EL (cell line): ENCODE results near the gene UBB.
"Not testable (repeated sequence)": the region's sequence is repeated elsewhere in the genome, so short reads cannot be mapped to it uniquely, and the experiment has no call there.

ENCODE experiments used
- DNase-seq: peaks from one replicate; pipeline ENCODE4 v3.0.0-alpha.2; 2016

UBB gene

DNA sequence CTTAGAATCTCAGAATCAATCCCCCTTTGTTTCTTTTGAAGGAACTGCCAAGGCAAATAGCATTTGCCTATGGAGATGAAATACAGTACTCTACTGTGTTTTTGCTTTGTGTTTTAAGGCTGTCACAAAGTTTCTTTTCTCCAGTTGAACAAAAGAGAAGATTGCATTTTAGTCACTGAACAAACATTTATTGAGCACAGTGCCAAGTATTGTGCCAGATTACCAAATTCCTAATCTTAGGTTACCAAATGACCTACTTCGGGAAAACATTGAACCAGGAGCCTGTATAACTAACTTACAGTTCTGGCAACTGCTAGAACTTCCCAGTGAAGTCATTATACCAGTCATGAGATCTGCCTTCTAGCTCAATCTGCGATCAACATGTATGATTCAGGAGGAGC lies 3.0 kb upstream of the UBB start:
- no peak for DNase-seq

DNA sequence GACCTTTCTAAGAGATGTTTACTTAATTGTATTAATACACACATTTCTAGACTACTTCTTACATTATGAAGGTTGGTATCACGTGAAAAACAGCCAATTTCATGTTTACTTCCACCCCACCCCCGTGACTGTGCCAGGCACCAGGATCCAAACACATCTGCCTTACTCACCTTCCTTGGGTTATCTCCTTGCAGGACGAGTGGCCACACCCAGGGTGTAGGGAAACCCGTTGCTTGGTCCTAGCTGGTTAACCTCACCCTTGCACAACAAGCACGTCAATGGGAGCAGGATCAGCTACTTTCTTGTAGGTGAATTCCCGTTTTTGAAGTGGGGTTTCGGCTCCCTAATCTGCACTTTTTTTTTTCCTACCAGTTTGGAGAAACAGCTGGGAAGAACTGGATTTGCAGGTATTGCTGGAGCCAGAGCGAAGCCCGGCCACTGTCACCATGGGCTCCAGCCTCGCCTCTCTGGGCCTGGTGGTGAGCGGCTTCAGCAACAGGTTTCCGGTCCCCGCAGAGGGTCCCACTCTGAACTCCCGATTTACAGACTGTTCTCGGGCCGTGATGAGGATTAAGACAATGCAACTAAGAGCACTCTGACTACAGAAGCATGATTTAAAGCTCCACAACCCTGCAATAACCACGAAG lies 2.1 kb upstream of the UBB start:
- no peak for DNase-seq

DNA sequence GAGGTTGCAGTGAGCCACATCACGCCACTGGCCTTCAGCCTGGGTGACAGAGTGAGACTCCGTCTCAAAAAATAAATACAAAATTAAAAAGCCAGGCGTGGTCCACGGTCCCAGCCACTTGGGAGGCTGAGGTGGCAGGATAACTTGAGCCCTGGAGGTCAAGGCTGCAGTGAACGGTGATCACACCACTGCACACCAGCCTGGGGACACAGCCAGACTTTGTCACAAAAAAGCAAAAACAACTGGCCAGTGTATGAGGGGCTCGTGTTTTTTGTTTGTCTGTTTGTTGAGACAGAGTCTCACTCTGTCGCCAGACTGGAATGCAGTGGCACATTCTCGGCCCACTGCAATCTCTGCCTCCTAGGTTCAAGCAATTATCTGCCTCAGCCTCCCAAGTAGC lies 1.2 kb upstream of the UBB start:
- no peak for DNase-seq

DNA sequence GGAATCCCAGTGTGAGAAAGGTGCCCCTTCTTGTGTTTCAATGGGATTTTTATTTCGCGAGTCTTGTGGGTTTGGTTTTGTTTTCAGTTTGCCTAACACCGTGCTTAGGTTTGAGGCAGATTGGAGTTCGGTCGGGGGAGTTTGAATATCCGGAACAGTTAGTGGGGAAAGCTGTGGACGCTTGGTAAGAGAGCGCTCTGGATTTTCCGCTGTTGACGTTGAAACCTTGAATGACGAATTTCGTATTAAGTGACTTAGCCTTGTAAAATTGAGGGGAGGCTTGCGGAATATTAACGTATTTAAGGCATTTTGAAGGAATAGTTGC lies 567 bp downstream of the UBB start:
- peak; percentile 21 for DNase-seq

DNA sequence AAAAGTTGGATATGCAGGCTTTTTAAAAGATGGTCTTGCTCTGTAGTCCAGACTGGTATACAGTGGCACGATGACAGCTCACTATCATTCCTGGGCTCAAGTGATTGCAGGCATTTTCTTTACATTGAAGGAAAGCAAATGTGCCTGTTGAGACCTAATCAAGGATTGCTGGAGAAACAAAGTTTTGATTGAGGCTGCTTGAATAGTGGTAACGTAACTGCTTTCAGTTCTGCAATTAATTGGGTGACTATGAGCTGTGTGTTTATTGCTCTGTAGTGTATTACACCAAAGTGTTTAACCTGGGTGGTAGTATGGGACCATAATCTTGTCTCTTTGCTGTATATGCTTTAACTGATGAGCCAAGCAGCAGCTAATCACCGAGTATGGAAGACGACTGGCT lies 2.3 kb downstream of the UBB start:
- DNase-seq = no peak

DNA sequence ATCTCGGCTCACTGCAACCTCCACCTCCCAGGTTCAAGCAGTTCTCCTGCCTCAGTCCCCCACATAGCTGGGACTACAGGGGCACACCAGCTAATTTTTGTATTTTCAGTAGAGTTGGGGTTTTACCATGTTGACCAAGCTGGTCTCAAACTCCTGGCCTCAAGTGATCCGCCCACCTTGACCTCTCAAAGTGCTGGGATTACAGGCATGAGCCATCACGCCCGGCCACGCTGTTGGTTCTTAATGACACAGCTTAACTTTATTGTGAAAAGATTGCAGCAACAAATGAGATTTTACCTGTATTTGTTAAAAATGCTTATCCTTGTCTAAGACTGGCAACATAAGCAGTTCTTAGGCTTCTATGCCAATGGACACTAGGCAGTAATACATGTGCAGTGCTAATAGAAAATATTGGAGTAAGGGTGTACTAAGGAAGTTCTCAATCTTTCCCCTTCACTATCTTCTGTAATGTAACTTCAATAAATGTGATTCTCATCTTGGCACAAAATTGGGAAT lies 2.9 kb downstream of the UBB start:
- no peak for DNase-seq

DNA sequence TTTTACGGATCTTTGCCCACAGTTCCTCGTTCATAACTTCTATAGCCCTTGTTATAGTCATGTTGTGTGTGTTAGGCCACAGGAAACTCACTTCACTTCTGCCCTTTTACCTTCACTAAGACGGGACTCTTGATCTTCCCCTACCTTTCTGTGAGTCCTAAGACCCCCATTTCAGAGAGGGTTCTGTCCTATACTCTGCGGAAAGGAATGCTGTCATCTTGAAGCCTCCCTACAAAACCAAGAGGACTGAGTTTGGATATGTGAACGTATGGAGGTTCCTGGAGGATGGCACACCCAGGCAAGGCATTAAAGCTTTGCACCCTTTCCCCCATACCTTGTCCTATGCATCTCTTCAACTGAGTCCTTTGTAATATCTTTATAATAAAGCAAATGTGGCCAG lies 3.7 kb downstream of the UBB start:
- DNase-seq = no peak

DNA sequence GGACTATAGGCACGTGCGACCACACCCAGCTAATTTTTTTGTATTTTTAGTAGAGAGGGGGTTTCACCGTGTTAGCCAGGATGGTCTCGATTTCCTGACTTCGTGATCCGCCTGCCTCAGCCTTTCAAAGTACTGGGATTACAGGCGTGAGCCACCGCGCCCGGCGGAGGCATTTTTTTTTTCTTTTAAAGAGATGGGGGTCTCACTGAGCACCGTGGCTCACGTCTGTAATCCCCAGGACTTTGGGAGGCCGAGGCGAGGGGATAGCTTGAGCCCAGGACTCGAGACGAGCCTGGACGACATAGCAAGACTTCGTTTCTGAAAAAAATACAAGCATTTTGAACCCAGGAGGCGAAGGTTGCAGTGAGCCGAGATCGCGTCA lies 5.2 kb downstream of the UBB start:
- DNase-seq = not testable (repeated sequence)

DNA sequence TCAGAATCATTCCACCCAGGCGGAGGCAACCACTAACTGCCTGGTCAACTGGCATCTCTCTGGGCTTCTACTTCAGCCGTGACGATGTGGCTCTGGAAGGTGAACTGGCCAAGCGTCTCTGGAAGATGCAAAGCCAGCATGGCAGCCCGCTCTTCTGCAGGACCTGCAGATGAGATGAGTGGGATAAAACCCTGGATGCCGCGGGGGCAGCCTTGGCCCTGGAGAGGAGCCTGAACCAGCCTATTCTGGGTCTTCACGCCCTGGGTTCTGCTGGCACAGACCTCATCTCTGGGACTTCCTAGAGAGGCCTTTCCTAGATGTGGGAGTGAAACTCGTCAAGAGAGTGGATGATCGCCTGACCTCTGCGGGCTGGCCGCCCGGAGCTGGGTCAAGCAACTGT lies 10.6 kb downstream of the UBB start:
- DNase-seq = no peak

DNA sequence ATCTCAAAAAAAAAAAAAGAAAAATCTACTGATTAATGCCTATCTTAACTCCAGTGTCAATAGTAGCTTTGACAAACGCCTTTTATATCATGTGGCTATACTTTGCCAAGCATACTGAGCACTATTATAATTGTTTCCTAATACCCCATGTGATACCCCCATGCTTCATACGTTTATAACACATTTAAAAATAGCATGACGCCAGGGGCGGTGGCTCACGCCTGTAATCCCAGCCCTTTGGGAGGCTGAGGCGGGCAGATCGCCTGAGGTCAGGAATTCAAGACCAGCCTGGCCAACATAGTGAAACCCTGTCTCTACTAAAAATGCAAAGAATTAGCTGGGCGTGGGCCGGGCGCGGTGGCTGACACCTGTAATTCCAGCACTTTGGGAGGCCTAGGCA lies 11.6 kb downstream of the UBB start:
- not testable (repeated sequence) for DNase-seq

DNA sequence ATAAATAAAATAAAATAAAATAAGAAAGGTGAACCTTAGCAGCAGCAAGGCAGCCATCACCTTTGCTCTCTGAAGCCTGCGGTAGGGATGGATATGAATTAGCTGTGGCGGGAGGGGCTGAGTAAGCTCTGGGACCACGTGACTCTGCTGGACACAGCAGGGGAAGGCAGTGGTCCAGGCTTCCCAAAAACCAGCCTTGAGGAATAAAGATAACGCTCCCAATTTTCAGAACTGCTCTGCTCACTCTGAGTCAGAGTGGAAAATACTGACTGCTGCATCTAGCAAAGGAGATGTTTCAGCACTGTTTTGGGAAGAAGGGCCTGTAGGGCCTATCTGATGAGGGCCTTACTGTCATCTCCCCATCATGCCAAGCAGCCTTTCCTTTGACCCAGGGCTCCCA lies 15.0 kb downstream of the UBB start:
- DNase-seq = not testable (repeated sequence)

DNA sequence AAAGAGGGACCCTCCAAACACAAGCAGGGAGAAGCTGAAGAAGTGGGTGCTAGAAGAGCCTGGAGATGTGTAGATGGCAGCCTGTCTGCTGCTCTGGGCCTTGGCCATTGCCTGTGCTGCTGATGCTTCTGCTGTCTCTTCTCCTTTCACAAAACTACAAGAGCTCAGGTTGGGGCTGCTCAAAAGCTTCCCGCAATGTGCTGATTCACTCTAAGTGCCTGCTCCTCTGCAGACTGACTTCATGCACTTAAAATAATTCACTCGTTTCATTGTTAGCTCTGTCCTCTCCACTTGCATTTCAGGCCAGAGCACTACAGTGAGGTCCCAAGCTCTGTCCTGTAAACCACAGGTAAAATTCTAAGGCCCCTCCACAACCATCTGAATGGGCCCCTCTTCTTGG lies 15.8 kb downstream of the UBB start:
- DNase-seq = not testable (repeated sequence)

DNA sequence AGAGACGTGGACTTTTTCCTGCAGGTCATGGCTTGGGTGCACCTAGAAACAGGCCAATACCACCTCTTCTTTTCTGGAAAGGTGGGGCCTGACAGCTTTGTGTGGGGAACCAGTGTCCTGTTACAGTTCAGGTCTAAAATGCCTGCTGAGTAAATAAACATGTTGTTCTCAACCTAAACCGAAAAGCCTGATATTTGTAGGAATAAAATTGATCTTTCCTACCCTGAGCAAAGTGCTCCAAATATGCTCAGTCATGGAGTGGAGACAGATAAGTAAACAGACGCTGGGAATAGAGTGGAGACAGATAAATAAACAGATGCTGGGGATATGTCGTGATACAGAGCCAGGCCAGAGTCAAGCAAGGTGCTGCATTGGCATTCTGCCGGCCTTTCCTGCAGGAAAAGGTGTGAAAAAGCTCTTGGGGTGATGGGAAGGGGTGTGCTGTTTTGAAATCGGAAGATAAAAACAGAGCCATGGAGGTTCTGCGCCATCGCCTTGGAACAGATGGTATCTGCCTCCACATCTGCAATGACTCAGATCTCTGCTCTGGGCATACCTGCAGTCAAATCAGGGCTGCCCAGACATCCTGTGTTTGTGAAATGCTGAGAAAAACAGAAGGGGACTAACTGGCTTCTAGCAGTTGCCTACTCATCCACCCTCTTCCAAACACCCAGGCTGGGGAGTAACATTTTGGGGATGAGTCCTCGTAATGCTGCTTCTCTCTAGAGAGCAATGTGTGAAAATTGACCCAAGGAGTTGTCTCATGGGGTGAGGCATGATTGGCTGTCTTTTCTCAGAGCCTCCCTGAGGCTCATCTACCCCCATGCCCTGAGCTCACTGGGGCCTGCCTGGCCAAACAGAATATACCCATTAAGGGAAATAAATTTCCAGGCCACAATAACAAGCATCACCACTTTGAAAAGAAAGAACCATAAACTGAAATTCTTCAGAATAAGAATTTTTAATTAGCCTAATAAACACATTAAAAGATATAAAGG lies 17.7 kb downstream of the UBB start:
- no peak for DNase-seq

DNA sequence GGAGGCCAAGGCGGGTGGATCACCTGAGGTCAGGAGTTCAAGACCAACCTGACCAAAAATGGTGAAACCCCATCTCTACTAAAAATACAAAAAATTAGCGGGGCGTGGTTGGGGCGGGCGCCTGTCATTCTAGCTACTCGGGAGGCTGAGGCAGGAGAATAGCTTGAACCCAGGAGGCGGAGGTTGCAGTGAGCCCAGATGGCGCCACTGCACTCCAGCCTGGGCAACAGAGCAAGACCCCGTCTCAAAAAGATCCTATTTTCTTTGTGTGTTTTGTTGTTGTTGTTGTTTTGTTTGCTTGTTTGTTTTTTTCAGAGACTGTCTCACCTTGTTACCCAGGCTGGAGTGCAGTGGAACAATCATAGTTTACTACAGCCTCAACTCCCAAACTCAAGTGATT lies 23.0 kb downstream of the UBB start:
- not testable (repeated sequence) for DNase-seq

DNA sequence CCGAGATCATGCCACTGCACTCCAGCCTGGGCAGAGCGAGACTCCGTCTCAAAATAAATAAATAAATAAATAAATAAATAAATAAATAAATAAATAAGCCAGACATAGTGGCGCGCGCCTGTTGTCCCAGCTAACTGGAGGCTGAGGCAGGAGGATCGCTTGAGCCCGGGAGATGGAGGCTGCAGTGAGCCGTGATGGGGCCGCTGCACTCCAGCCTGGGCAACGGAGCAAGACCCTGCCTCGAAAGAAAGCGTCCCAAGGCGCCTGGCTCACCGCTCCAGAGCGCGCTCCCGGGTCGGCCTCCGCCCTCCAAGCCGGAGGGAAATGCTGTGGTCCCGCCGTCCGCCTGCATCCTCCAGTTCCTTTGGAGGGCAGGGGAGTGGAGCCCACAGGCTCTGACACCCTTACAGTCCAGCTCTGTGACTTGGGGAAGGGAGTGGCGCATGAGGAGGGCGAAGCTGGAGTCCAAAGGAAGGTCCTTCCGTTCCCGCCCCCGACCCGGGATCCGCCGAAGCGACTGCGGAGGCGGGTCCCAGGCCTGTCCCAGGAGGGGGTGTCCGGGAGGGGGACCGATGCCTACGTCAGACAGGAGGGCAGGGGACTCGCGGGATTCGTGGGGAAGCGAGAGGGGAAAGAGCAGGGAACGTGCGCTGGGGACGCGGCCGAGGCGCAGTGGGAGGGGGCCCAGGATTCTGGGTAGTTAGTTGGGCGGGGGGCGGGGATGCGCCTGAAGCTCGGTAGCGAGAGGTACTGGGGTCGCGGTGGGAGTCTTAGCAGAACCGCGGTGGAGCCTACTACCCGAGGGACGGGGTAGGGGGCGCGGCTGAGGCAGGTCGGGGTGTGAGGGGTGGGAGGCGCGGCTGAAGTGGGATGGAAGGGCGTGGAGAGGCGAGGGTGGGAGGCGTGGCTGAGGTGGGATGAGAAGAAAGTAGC lies 26.1 kb downstream of the UBB start:
- DNase-seq = peak; percentile 45

DNA sequence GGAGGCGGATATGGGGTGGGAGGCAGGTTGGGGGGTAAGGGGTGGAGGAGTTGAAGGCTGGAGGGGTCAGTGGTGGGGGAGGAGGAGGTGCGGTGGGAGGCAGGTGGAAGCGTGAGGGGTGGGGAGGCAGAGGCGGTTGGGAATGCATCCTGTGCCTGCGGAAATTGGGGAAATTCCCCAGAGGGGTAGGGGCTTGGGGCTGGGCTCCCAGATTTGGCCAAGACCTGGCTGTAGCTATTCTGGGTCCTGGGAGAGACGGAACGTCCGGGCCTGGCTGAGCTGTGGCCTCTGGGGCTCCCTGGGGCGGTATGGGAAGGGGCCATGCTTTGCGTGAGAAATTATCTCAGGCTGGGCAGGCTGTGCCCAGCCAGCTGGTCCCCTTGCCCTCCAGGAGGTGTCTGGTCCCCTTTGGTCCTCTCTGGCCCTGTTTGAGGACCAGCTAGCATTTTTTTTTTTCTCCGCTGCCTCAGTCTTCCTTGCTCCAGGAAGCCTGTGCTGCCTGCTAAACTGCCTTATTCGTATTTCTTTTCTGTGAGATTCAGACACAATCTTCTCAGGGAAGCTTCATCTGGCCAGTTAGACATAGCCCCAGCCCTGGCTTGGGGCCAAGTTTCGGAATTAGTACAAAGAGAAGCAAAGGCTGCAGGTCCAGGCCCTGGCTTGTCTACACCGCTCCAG lies 27.2 kb downstream of the UBB start:
- DNase-seq = peak; percentile 55

DNA sequence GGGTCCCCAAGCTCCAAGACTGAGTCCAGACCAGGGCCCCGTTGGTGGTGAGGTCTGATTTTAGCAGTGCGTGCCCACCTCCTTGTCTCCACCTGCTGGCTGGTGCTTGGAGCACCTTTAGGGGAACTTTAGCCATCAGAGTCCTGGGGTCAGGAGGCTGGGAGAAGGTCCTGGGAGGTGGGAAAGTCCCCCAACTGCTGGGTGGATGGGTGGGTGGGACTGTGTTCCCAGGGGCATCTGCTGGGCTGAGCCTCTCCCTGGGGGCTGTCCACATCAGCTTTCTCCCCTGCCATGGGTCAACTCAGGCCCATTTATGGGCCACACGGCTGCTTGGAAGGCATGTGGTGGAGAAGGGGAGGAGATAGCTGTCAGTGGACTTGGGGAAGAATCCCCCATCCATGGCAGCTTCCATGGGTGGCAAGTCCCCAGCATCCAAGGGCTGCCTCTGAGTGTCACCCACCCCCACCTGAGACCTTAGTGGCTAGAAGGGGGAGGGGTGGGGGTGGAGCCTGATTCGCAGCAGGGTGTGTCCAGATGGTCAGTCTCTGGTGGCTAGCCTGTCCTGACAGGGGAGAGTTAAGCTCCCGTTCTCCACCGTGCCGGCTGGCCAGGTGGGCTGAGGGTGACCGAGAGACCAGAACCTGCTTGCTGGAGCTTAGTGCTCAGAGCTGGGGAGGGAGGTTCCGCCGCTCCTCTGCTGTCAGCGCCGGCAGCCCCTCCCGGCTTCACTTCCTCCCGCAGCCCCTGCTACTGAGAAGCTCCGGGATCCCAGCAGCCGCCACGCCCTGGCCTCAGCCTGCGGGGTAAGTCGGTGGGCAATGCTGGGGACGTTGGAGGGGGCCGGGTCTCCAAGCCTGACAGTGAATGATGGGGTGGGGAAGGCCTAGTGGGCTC lies 34.4 kb downstream of the UBB start, which contains the start of gene TRPV2:
TSS of gene TRPV2 (plus strand) at position 541 of the 894 bp plus-strand sequence. CDS start 2,098 bp downstream, outside the sequence.
- no peak for DNase-seq

DNA sequence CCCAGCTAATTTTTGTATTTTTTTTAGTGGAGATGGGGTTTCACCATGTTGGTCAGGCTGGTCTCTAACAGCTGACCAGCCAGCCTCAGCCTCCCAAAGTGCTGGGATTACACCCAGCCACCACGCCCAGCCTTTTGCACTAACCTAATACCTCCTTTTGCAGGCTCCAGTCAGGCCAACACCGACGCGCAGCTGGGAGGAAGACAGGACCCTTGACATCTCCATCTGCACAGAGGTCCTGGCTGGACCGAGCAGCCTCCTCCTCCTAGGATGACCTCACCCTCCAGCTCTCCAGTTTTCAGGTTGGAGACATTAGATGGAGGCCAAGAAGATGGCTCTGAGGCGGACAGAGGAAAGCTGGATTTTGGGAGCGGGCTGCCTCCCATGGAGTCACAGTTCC lies 36.5 kb downstream of the UBB start:
- DNase-seq = no peak

DNA sequence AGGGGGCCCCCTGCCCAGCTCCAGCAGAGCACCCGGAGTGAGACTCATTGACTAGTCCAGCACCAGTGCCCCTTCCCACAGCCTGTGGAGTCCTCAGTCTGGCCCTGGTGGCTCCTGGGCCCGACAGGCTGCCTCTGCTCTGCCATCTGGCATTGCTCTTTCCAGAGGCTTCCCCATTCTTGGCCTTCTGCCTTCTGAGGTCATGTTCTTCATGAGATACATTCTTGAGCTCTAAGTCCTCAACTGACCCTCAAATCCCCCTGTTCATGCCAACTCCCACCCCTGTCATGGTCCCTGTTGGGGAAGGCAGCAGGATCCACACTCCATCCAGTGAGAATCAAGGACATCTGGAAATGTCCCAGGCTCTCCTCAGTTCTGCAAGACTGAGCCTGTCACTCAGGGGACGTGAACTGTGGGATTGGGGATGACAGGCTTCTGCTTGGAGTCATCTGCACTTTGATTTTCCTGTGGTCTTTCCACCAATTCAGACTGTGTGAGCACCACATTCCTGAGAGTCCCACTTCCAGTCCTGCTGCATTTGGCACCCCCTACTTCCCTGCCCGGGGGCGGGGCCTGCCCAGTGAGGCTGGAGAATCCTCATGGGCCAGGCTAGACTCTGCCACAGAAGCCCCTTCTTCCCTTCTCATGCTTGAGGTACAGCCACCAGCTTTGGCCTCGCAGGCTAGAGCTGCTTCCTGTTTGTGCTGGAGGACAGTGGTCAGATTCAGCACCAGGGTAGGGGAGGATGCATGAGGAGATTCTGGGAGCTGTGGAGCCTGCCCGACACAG lies 37.2 kb downstream of the UBB start:
- DNase-seq = peak; percentile 80

DNA sequence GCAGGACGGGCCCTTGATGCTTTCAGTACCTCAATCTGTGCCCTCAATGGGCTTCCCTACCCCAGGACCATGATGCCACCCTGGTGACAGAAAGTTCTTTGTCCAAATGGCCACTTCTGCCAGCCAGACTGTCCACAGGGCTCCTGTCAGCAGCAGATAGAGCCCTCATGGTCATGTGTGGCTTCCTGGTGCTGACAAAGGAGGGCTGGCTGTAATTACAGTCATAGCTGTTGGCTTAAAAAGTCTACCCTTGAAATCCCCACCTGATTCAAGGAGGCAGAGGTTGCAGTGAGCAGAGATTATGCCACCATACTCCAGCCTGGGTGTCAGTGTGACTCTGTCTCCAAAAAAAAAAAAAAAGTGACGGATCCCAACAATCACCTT lies 37.8 kb downstream of the UBB start:
- DNase-seq = no peak
